NCI-H2227 (cell line): ENCODE measurements around the gene SH3BP1.

ENCODE experiments used
- DNase-seq: peaks from one replicate; lab custom pipeline; 2025; ENCODE audit not compliant: unreplicated experiment; lab: John Stamatoyannopoulos, UW

Gene SH3BP1

GRCh38 chr22:37704645-37705044, 65.2 kb downstream of the SH3BP1 start:
- DNase-seq: no peak

GRCh38 chr22:37705205-37705604, 65.7 kb downstream of the SH3BP1 start:
- DNase-seq: no peak
